OCI-LY3 (cell line): ENCODE data around the gene DENND1A.

ENCODE experiments used
- CTCF ChIP-seq: fragments of 200-600, 300-600 bp; sonication (generic); IDR thresholded peaks from 2 replicates; pipeline ENCODE4 v1.5.1; 2014; ENCODE audit warnings: antibody characterized with exemption, low read length, low read depth
- EZH2phosphoT487 ChIP-seq: fragments of 200-600 bp; shearing (Covaris generic); IDR thresholded peaks from 2 replicates; pipeline ENCODE4 v1.6.1; 2018; ENCODE audit warnings: antibody characterized with exemption, mixed run types, low read depth

- TF ChIP-seq CTCF (no peak), EZH2phosphoT487 (no peak)
These were observed 250.5 kb downstream of the DENND1A start for GRCh38 chr9:123679330-123679987.
